ENCODE data around the gene BTBD10.

Gene BTBD10

DNA sequence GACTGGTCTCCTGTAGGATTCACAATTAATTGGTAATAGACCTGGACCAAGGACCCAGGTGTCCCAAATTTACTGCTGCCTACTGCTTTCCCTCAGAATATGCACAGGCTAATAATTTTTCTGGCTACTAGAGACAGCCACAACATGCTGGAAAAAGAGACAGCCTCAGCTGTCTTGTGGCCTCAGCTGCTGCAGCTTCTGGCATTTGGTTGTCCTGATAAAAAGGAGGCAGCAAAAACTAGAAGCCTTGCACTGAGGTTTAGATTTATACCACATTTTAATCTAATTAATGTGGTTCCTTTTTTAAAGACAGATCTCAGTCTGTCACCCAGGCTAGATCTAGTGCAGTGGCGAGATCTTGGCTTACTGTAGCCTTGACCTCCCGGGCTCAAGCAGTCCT lies 89.8 kb downstream of the BTBD10 start:
- DNase-seq (ENCODE audit: low spot score): no peak

DNA sequence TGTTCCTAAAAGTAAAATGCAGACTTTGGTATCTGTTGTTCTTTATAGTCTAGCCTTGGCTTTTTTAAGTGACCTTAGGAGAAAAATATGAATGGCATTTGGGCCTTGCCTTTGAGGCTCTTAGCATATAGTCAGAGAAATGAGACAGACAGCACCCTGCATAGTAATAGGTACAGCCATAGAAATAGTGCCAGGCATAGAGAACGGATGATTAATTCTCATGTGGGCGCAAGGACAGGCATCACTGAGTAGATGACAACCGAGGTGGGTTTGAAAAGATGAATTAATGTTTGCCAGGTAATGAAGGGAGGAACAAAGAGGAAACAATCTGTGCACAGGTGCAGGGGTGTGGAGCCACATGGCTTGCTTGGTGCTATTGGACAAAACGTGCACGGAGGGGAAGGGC lies 95.0 kb downstream of the BTBD10 start:
- DNase-seq (ENCODE audit: low spot score): peak; percentile 24

DNA sequence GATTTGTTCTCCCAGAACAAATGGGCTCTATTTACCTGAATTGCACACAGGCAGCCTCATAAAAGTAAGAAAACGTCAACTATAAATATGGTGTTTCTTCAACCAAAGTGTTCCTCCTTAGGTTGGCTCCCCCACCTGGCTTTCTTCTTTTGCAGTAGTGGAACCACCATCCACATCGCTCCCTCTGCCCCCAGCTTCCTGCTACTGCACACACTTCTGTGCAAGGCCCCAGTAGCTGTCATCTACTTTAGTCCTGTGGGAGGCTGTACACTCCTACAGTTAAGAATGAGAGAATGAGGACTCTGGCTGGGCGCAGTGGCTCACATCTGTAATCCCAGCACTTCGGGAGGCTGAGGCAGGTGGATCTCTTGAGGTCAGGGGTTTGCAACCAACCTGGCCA lies 95.9 kb downstream of the BTBD10 start:
- DNase-seq (ENCODE audit: low spot score): no peak

DNA sequence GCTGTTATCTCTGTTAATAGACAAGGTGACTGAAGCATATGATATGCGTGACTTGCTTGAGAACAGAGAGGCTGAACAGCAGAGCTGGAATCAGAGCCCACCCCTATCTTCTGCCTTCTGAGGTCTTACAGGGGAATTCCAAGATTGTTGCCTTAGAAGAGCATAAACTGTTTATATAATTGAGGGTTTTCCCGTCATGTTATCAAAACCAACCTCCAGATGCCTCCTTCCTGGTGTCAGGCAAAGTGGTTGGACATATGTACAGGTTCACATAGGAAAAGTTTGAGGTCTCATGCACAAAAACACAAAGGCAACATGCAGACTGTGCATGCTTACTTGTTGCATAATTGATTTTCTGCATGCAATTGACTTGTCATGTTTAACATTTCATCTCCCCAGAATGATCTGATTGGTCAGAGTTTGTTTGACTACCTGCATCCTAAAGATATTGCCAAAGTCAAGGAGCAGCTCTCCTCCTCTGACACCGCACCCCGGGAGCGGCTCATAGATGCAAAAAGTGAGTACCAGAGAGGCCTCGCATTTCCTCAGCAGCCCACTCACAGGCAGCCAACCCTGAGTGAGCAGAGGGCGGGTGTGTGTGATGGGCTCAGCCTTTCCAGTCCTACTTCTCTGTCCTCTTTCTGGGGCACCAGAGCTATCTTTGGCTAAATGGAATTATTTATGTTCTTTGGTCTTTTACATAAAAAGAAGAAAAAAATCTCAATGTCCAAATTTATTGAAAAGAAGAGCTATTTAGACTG lies 96.6 kb downstream of the BTBD10 start:
- no peak for DNase-seq (ENCODE audit: low spot score)

DNA sequence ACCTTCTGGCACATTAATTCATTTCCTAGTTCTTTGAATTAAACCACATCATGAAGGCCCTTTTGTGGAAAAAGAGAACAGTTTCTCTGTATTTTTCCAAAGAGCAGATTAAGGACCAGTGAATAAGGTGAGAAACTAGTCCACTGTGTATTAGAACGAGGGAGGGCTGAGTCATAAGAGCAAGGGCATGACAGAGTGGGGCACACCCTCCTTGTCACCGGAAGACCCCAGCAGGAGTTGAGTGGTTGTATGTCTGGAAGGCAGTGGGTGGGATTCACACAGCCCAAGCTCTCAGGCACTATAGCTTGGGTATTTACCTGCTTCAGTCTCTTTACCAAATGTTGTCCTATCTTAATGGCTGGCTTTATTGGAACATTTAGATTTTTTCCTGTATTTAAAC lies 98.6 kb downstream of the BTBD10 start:
- no peak for DNase-seq (ENCODE audit: low spot score)

DNA sequence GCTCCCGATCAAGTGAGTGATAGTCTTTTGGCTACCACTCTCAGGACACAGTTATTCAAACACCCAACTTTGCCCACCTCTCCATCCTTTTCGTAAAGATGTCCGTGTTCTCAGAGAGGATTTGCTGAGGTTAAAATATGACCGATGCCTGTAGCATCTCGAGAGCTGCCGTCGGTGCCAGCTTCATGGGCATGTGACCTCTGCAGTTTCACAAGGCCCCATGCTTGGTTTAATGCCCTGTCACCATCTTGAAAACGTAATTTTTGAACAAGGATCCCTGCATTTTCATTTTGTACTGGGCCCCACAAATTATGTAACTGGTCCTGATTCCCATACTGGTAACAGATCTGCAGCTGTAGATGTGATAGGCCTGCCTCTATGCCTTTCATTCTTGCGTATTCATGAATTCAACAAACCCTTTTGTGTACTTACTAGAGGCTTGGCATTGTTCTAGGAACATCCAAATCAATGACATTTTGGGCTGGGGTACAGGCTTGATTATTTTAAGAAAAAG lies 100.4 kb downstream of the BTBD10 start:
- DNase-seq (ENCODE audit: low spot score): no peak

DNA sequence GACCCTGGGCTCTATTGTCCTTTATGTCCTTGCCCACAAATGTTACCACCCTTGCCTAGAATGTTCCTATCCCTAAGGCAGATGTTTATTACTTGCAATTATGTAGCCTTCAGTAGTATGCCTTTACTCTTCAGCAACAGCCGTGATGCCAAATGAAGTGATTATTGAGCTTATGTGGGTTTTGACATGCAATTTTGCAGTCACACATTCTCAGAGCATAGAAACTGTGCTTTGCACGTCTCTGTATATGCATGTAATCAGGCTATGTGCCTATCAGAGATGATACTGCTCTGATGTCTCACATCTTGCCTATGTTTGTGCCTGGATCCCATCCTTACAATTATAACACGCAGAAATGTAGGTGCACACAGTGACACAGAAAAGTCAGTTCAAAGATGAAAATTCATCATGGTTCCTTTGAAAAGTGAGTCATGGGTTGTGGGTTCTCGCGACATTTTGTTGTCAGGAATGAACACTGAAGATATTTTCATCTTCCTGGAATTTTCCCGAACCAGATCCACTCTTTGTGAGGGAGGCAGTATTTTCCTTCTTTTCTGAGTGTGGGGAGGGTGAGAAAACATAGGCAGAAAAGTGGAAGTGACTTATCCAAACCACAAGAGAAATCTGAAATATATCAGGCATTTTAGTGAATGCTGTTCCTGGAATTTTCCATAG lies 104.3 kb downstream of the BTBD10 start:
- no peak for DNase-seq (ENCODE audit: low spot score)

DNA sequence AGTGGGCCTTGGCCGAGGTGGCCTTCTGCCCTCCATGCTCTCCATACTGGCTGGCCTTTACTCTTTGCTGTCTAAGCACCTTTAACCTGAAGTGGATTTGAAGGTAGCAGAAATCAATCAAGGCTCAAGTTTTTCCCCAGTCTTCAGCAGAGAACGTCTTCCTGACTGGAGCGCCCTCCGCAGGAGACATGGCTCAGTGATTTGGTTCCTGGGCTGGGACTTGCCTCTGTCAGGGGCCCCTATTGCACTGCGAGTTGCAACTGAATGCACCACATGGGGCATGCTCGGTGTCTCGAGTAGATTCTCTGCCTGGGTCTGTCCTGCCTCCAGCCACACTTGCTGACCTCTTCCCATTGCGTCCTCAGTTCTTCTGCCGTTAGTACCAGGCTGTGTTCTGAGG lies 105.8 kb downstream of the BTBD10 start:
- DNase-seq (ENCODE audit: low spot score): no peak

DNA sequence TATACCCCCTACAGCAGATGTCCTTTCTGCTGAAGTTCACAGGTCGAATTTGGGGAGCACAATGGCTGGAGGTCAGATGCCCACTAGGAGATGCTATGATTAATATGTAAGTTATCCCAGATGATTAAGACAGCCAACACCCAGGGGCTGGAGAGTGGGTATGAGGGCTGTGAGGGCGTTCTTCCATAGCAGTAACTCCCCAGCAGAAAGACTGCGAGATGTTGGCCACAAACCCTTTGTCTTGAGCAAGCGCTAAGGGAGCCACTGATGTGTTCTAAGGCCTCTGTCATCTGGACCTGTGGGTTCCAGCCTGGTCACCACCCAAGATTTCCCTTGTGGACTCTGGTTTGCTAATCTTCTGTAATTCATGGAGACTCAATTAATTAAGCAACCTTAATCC lies 107.8 kb downstream of the BTBD10 start:
- DNase-seq (ENCODE audit: low spot score): no peak

DNA sequence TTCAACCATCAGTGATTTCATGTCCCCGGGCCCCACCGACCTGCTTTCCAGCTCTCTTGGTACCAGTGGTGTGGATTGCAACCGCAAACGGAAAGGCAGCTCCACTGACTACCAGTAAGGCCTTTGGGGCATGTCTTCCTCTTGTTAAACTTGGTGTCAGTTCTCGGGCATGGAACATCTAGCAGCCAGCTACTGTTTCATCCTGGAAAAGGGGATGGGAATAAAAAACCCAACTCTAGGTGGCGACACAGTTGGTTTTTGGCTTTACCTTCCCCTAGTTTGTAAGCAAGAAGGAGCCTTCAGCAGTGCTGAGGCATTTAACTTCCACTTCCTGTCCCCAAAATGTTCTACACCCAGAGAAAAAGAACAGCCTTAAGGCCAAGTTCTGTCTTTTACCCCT lies 108.7 kb downstream of the BTBD10 start:
- DNase-seq (ENCODE audit: low spot score): no peak

DNA sequence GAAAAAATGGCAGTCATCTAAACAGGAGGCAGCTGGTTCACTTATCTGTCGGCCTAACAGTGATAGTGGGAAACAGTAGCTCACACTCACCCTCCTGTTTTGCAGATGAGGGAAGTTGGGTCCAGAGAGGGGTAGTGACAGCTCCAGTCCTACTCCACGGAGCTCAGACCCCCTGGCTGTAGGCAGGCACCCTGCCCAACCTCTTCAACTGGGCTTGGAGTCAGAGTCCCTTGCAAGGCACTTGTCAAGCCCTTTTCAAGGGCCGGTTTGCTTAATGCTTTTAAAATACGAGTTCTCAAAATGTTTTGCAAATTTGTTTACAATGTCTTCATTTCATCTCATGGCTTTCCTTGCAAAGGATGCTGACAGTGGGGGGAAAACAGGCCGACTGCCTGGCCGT lies 110.3 kb downstream of the BTBD10 start:
- DNase-seq (ENCODE audit: low spot score): no peak

DNA sequence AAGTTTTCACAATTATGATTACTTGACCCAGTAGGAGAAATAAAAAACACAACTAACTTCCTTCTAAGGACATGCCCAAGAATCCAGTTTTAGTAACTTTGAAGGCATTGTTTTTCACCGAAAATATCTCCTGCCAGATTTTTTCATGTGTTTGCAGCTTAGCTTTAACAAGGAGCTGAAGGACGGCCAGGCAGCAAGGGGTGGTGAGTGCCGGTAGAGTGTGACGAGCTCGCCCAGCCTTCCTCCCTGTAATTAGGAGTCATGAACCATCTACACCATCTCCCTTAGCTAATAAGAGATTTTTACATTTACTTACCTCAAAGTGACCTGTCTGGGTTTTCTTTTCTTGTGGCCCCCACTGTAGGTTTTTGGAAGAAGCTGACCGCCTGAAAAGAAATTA lies 113.4 kb downstream of the BTBD10 start:
- DNase-seq (ENCODE audit: low spot score): no peak

DNA sequence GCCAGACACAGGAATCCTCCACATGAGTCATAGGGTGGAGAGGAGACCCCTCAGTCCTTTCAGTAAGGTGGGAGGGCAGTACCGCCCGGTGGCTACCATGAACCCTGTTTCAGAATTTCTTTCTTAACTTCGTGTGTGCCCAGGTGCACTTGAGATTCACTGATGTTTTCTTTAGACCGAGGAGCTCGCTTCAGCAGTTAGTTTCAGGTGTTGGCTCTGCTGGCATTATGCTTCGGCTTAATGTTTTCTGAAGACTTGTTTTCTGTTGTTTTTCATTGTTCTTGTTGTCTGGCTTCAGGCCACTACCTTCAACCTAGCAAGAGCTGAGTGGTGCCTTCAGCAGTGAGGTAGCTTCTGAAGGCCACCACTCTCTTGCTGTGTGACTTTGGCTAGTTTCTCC lies 114.0 kb downstream of the BTBD10 start:
- DNase-seq (ENCODE audit: low spot score): no peak

DNA sequence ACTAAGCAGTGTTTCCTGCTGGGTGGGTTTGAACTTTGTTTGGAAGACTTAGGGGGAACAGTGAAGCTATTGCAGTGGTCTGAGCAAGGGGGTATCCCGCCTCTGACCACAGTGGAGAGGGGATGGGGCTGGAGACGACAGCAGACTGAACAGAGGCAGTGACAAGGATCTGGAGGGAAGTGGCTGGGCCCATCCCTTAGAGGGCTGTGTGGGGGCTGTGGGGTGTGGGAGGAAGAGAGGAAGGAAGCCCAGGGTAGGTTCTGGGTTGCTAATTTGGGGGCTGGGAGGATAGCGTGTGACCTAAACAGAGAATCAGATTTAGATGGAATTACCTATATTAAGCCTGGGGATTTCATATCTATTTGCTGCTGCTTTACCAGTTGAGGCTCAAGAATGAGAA lies 114.7 kb downstream of the BTBD10 start:
- no peak for DNase-seq (ENCODE audit: low spot score)

DNA sequence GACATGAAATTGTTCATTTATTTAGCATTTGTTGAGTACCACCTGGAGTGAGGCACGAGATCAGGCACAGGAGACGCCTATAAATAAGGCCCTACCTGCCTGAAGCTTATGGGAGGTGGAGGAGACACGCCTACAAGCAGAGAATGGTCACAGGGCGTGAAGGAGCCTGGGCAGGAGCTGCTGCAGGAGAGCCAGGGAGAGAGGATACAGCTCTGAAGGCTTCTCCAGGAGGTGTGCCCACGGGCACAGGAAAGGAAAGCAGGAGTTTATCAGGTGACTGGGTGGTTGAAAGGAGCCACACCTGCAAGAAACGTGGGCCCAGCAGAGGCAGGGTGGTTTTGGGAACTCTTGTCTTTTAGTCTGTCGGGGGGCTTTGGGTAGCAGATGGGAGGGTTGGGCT lies 115.1 kb downstream of the BTBD10 start:
- no peak for DNase-seq (ENCODE audit: low spot score)

DNA sequence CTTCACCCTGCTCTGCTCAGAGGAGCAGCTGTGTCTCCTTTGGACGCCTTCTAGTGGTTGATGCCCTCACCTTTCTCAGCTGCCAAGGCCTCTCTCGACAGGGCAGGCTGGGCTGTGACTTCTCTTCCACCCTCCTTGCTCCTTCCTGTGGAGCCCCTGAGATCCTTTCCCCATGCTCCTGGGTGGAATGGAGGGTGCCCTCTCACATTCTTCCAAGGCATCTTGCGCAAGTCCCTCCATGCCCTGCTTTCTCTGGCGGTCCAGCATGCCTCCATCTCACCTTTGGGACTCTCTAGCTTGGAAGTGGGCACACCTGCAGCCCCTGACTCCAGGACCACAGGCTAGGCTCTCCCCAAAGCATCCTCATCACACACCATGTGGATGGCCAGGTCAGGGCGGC lies 116.6 kb downstream of the BTBD10 start:
- no peak for DNase-seq (ENCODE audit: low spot score)

DNA sequence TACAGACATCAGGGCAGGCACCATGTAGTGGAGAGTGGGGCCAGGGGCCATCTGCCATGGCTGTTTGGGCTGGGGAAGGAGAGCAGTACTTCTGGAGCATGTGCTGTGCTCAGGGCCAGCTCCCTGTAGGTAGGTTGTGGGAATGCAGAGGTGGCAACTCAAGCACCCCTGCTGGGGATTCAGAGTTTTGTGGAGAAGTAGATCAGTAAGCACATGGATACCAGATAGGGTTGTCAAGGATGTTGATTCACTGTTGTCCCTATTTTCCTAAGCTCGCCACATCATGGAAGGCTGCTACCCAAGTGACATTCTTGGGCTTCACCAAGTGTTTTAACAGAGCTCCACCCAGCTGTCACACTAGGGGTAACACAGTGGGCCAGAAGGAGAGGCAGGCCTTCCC lies 118.2 kb downstream of the BTBD10 start:
- DNase-seq (ENCODE audit: low spot score): no peak

DNA sequence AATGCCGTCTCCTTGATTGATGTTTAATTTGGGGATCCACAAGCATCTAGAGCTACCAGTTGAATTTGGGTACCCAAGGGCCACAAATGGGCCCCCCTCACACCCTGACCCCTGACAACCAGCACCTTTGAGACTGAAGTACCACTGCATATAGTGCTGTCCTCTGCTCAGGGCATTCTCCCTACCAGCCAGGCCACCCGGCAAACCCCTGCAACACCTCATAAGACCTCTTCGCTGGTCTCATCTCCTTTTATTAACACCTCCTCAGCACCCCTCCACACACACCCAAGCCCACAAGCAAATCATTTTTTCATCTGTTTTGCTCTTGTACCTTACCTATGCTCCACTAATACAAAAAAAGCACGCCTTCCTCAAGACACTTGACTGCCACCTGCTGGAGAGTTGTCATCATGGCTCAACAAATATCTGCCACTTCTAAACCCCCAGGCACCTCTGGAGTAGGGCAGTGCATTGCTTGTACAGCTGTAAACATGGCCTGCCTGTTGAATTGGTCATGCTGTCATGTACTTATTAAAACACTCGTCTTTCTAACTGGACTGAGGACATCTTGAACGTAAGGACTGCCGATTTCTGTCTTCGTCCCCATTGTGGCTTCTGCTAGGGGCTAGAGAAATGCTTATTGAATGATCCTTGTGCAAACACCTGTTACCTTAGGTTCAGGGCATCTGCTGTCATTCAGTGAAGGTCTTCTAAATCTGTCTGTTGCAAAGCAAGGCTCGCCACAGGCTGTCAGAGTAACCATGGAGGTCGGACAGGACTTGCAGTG lies 118.9 kb downstream of the BTBD10 start:
- peak; percentile 84 for DNase-seq (ENCODE audit: low spot score)

DNA sequence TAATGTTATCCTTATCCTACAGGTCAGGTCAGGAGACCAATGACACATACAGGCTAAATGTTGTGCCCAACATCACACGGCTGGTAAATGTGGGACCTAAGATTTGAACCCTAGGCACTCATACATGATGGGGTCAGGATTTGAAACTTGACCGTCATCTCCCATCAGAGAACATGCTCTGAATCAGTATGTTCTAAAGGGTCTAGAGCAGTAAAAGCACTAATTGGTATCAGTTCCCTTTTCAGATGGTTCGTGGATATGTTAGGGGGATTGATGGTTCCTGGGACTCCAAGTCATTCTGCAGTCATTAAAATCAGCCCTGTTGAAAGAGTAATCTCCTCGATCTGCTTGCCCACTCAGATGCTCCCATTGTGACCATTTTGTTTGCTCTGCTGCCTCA lies 120.0 kb downstream of the BTBD10 start:
- no peak for DNase-seq (ENCODE audit: low spot score)

DNA sequence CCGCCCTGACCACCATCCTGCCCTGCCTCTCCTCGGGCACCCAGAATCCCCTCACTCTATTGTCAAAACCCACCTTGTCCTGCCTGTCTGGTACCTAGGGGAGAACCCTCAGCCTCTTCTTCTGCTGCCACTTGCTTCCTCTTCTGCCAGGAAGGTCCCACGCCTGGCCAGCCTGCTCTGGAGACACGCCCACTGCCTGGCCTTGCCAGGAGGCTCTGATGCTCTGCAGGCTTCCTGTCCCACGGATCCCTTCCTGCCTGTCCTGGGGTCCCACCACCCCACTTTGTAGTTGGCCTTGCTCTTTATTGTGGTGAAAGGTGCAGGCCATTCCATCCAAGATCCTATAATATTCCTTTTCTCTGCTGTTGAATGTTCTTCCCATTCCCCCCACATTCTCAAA lies 122.0 kb downstream of the BTBD10 start:
- no peak for DNase-seq (ENCODE audit: low spot score)

DNA sequence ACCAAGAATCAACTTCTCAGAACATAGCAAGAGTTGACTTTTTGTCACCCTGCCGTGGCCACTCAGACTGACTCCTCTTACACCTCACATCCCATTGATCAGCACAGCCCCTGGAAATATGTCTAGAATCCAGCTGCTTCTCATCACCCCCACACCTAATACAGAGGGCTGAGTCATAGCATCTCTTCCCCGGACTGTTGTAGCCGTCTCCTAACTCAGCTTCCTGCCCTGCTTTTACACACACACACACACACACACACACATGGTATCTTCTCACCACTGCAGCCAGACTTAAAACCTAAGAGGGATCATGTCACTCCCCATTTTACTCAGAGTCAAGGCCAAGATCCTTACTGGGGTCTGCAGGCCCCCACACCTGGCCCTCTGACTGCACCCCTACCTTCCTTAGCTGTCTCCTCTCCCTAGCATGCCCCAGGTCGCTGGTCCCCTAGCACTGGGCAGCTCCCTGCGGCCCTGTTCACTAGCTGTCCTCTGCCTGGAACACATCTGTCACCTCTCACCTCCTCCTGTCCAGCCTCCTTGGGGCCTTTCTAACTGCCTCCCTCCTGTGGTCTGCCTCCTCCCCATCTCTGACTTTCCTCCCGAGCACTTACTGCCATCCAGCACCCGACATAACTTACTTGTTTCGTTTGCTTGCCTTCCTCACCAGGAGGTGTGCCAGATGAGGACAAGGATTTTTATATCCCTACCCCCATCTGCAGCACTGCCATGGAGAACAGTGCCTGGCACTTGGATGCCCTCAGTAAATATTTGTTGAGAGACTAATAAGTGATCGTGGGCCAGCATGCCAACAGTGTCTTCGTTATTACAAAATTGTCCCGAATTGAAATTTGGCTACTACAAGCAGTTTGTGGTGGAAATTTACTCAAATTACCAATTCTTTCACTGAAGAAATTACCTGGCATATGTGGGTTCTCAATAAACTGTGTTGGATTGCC lies 123.5 kb downstream of the BTBD10 start:
- peak; percentile 92 for DNase-seq (ENCODE audit: low spot score)
